HCT116 (cell line): ENCODE results near the gene CNTNAP2. TPM values are rescaled to one million over a fixed set of nuclear protein-coding genes. Genes with fewer than 3 reads are reported as not detected.

Experiments
- ATAC-seq: fragments of 200-7000 bp; cut with Tn5 transposase; 2 replicates; pipeline ENCODE4 v1.9.1; 2020; ENCODE audit warnings: mild to moderate bottlenecking, moderate library complexity
- BruUV-seq: library from RNA; stranded (reverse); fragments of 400-500 nt; replicated peaks from 2 replicates; lab custom pipeline; 2021; lab: Mats Ljungman, UMichigan
- CTCF ChIA-PET: fragments of 300-600 bp; sonication (Branson Sonifier 250); formaldehyde crosslinking; loops from one replicate; lab custom pipeline; 2021; ENCODE audit warnings: antibody characterized with exemption; lab: Charles Lee
- POLR2A ChIA-PET: fragments of 300-600, 350-600 bp; sonication (Branson Sonifier 250); formaldehyde crosslinking; loops from one replicate; lab custom pipeline; 2021; ENCODE audit warnings: antibody characterized with exemption; lab: Charles Lee
- RAD21 ChIA-PET, 2 experiments: fragments of 300-600 bp; sonication (Branson Sonifier 250); formaldehyde crosslinking; loops; one replicate each; lab custom pipeline; 2023; ENCODE audit warnings: low total read pairs in 2 of 2; ENCODE audit not compliant: uncharacterized antibody in 2 of 2, unreplicated experiment in 2 of 2, low non-redundant PET in 1 of 2; lab: Charles Lee
- DNase-seq: peaks from one replicate; pipeline ENCODE4 v3.0.0-alpha.2; 2010; ENCODE audit warnings: low read depth, low spot score
- H2AFZ ChIP-seq: fragments of 200-600 bp; shearing (Covaris generic), sonication (generic); 2 replicates; pipeline ENCODE4 v1.6.1; 2017; ENCODE audit warnings: low read depth, mixed run types, mixed read lengths, antibody characterized with exemption, low read length; ENCODE audit not compliant: poor library complexity, severe bottlenecking
- H3K27ac ChIP-seq: 2 replicates; pipeline ENCODE4 v1.5.1; 2012; ENCODE audit warnings: low read depth, low read length
- H3K27me3 ChIP-seq: fragments of 200-600 bp; sonication (generic); 2 replicates; pipeline ENCODE4 v1.6.1; 2016; ENCODE audit warnings: mixed run types, low read length, mixed read lengths; ENCODE audit not compliant: insufficient read depth
- H3K36me3 ChIP-seq, 2 experiments: fragments of 200-500 bp in 1 of 2; fragments of 200-600 bp in 1 of 2; sonication (Bioruptor generic) in 1 of 2; sonication (generic) in 1 of 2; 2 replicates each; pipeline versions ENCODE4 v1.5.1 to v1.6.1; 2014 to 2016; ENCODE audit warnings: low read length in 2 of 2, inconsistent platforms in 1 of 2, mixed read lengths in 1 of 2, mixed run types in 1 of 2; ENCODE audit not compliant: insufficient read depth in 2 of 2, control insufficient read depth in 1 of 2
- H3K4me1 ChIP-seq, 2 experiments: fragments of 200-600 bp in 1 of 2; sonication (generic) in 1 of 2; 2 replicates each; pipeline versions ENCODE4 v1.5.1 to v1.6.1; 2012 to 2017; ENCODE audit warnings: low read length in 2 of 2, inconsistent platforms in 1 of 2, mild to moderate bottlenecking in 1 of 2, mixed read lengths in 1 of 2, mixed run types in 1 of 2, moderate library complexity in 1 of 2; ENCODE audit not compliant: insufficient read depth in 2 of 2, control insufficient read depth in 1 of 2
- H3K4me2 ChIP-seq: fragments of 200-600 bp; sonication (generic); 2 replicates; pipeline ENCODE4 v1.6.1; 2017; ENCODE audit warnings: mixed run types, low read length, mixed read lengths
- H3K4me3 ChIP-seq, 2 experiments: fragments of 200-600 bp in 1 of 2; sonication (generic) in 1 of 2; replicated peaks in 1 of 2; 2 replicates each; pipeline ENCODE4 v1.5.1; 2011 to 2016; ENCODE audit warnings: low read length in 2 of 2, control low read depth in 1 of 2, low read depth in 1 of 2, mild to moderate bottlenecking in 1 of 2, mixed read lengths in 1 of 2, mixed run types in 1 of 2
- H3K79me2 ChIP-seq: fragments of 200-600 bp; sonication (generic); 2 replicates; pipeline ENCODE4 v1.6.1; 2017; ENCODE audit warnings: mild to moderate bottlenecking, mixed run types, low read length, moderate library complexity, mixed read lengths; ENCODE audit not compliant: insufficient read depth
- H3K9ac ChIP-seq: fragments of 200-600 bp; sonication (generic); 2 replicates; pipeline ENCODE4 v1.6.1; 2016; ENCODE audit warnings: low read length, mixed read lengths
- H3K9me2 ChIP-seq: fragments of 200-600 bp; sonication (generic), shearing (Covaris generic); 2 replicates; pipeline ENCODE4 v1.6.1; 2017; ENCODE audit warnings: mixed run types, mild to moderate bottlenecking, moderate library complexity; ENCODE audit not compliant: insufficient read depth
- H3K9me3 ChIP-seq, 2 experiments: fragments of 200-500 bp in 1 of 2; fragments of 200-600 bp in 1 of 2; sonication (Bioruptor generic) in 1 of 2; sonication (generic) in 1 of 2; 2 replicates each; pipeline ENCODE4 v1.6.1; 2014 to 2017; ENCODE audit warnings: low read length in 2 of 2, mixed read lengths in 2 of 2, inconsistent platforms in 1 of 2, low read depth in 1 of 2, mild to moderate bottlenecking in 1 of 2, mixed run types in 1 of 2, moderate library complexity in 1 of 2; ENCODE audit not compliant: control insufficient read depth in 1 of 2, insufficient read depth in 1 of 2
- H4K20me1 ChIP-seq: fragments of 200-600 bp; sonication (generic), shearing (Covaris generic); 2 replicates; pipeline ENCODE4 v1.6.1; 2017; ENCODE audit warnings: mixed run types, mild to moderate bottlenecking, moderate library complexity; ENCODE audit not compliant: insufficient read depth
- CBX3 ChIP-seq: IDR thresholded peaks from 2 replicates; pipeline ENCODE4 v1.6.1; 2012; ENCODE audit warnings: low read depth
- EGR1 ChIP-seq: IDR thresholded peaks from 2 replicates; pipeline ENCODE4 v1.6.1; 2012; ENCODE audit warnings: low read depth
- ELF1 ChIP-seq: IDR thresholded peaks from 2 replicates; pipeline ENCODE4 v1.6.1; 2012; ENCODE audit warnings: low read depth, borderline replicate concordance
- EZH2 ChIP-seq: fragments of 200-600 bp; sonication (generic); IDR thresholded peaks from 2 replicates; pipeline ENCODE4 v1.6.1; 2017; ENCODE audit warnings: antibody characterized with exemption, mixed run types
- EZH2phosphoT487 ChIP-seq: fragments of 200-600 bp; IDR thresholded peaks from 2 replicates; pipeline ENCODE4 v1.6.1; 2018; ENCODE audit warnings: antibody characterized with exemption, borderline replicate concordance
- JUND ChIP-seq: IDR thresholded peaks from 2 replicates; pipeline ENCODE4 v1.6.1; 2012
- MAX ChIP-seq: IDR thresholded peaks from 2 replicates; pipeline ENCODE4 v1.6.1; 2012
- POLR2A ChIP-seq: IDR thresholded peaks from 2 replicates; pipeline ENCODE4 v1.7.0; 2011; ENCODE audit warnings: borderline replicate concordance; ENCODE audit not compliant: insufficient read depth, insufficient read length; ENCODE audit errors: extremely low read depth
- SIN3A ChIP-seq: IDR thresholded peaks from 2 replicates; pipeline ENCODE4 v1.6.1; 2012; ENCODE audit warnings: low read depth
- SP1 ChIP-seq: IDR thresholded peaks from 2 replicates; pipeline ENCODE4 v1.6.1; 2012; ENCODE audit warnings: low read depth
- SRF ChIP-seq: IDR thresholded peaks from 2 replicates; pipeline ENCODE4 v1.6.1; 2012; ENCODE audit warnings: low read depth
- TCF7L2 ChIP-seq: IDR thresholded peaks from 2 replicates; pipeline ENCODE4 v1.7.0; 2011; ENCODE audit warnings: borderline replicate concordance, inconsistent platforms; ENCODE audit not compliant: insufficient read depth, insufficient read length; ENCODE audit errors: extremely low read depth
- YY1 ChIP-seq: IDR thresholded peaks from 2 replicates; pipeline ENCODE4 v1.6.1; 2011; ENCODE audit warnings: low read length, low read depth, moderate library complexity, mild to moderate bottlenecking; ENCODE audit not compliant: insufficient replicate concordance; ENCODE audit errors: extremely low read depth
- intact Hi-C: fragments of 100-400 bp; cut with micrococcal nuclease; formaldehyde crosslinking; loops from 2 replicates; pipeline ENCODE4 v1.10.0; 2022
- total RNA-seq: library from RNA; stranded (reverse); gene quantifications from one replicate; pipeline ENCODE4 v1.2.1, GENCODE V29; 2021; ENCODE audit not compliant: unreplicated experiment

Gene CNTNAP2
- total RNA-seq, 1 experiment from 2014 or later, result 0.37 TPM

GRCh38 chr7:146514304-146514703 lies 397.7 kb downstream of the CNTNAP2 start:
- ATAC-seq (no peak), DNase-seq (no peak)
- no TSS peak for BruUV-seq
- RAD21 ChIA-PET, result no interaction called here
- H3K27ac ChIP-seq, result no peak overlapping the region
- no peak overlapping the region for H3K9ac ChIP-seq
- no peak for TF ChIP-seq EGR1
- TF ChIP-seq SIN3A, result no peak
- TF ChIP-seq ELF1, result no peak
- TF ChIP-seq MAX, result no peak
- TF ChIP-seq EZH2phosphoT487, result no peak
- intact Hi-C loops, result no loop called here
- POLR2A ChIA-PET, result no interaction called here
- H3K36me3 ChIP-seq, result no peaks in the 10 kb centered on the region
- no peak overlapping the region for H2AFZ ChIP-seq
- no peaks in the 10 kb centered on the region for H3K79me2 ChIP-seq
- no peaks in the 10 kb centered on the region for H3K27me3 ChIP-seq
- CTCF ChIA-PET, result no interaction called here
- H3K9me3 ChIP-seq, result peaks cover 15 to 33% of the 10 kb centered on the region in 2 experiments; a peak in 2 of 4 replicates
- no peak overlapping the region for H3K4me2 ChIP-seq
- H3K4me1 ChIP-seq, result no peaks in the 10 kb centered on the region
- no peak overlapping the region for H3K4me3 ChIP-seq
- no peaks in the 10 kb centered on the region for H3K9me2 ChIP-seq
- H4K20me1 ChIP-seq, result no peaks in the 10 kb centered on the region

- Histone ChIP-seq H3K4me1 (no peaks in the 10 kb centered on the region), H4K20me1 (no peaks in the 10 kb centered on the region), H3K9ac (no peak overlapping the region), H3K9me2 (no peaks in the 10 kb centered on the region), H3K4me3 (no peak overlapping the region), H3K79me2 (no peaks in the 10 kb centered on the region), H3K9me3 (peaks cover 10 to 11% of the 10 kb centered on the region in 2 experiments; a peak in 2 of 4 replicates), H3K27me3 (no peaks in the 10 kb centered on the region), H3K4me2 (no peak overlapping the region), H3K27ac (no peak overlapping the region), H3K36me3 (no peaks in the 10 kb centered on the region), H2AFZ (no peak overlapping the region)
- DNase-seq, result no peak
- TF ChIP-seq EZH2 (no peak), CBX3 (no peak), YY1 (no peak), POLR2A (no peak), MAX (no peak), JUND (no peak), SRF (no peak), TCF7L2 (no peak), SP1 (no peak)
- ChIA-PET RAD21 (no interaction called here), CTCF (no interaction called here), POLR2A (no interaction called here)
- ATAC-seq, result no peak
- intact Hi-C loops, result no loop called here
- BruUV-seq, result no TSS peak
Measured at GRCh38 chr7:146528581-146528980, 412.0 kb downstream of the CNTNAP2 start.
